ENCODE measurements around the gene AFF2. TPM values are rescaled to one million over a fixed set of nuclear protein-coding genes. Genes with fewer than 3 reads are reported as not detected.

The AFF2 gene
- polyA plus RNA-seq, 1 experiment, result not detected

DNA sequence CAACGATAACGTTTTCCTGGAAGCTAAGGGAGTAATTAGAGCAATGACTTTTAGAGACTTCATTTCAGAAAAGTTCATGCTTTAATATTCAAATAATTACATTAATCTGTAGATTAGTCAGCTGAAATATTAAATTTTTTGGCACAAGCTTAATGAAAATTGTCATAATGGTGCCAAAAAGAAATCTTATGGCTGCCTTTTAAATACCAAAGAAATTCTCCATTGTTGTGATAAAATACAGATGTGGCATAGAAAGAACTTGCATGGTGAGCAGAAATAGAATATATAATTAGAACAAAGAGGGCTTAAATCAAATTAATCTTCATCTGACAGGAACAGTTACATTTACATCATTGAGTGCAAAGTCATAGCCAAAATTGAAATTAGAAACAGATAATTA, 263.5 kb downstream of the AFF2 start:
- H3K27me3 ChIP-seq (ENCODE audit: control insufficient read depth, insufficient read depth, low read length), result no peaks in the 10 kb centered on the region
- no peak overlapping the region for H3K4me3 ChIP-seq (ENCODE audit: low read depth, low read length)
- ChIA-PET CTCF (no interaction called here), POLR2A (no interaction called here)
- TF ChIP-seq CTCF (IDR thresholded peaks at IDR 0.05; ENCODE audit: insufficient read depth, low read depth, low read length), result no peak
- DNase-seq (ENCODE audit: low read depth), result no peak
- H3K36me3 ChIP-seq (ENCODE audit: control insufficient read depth, insufficient read depth, low read length), result no peaks in the 10 kb centered on the region

- Histone ChIP-seq H3K36me3 (ENCODE audit: control insufficient read depth, insufficient read depth, low read length) (no peaks in the 10 kb centered on the region), H3K4me3 (ENCODE audit: low read depth, low read length) (no peak overlapping the region), H3K27me3 (ENCODE audit: control insufficient read depth, insufficient read depth, low read length) (no peaks in the 10 kb centered on the region)
- CTCF ChIA-PET, result no interaction called here
- no peak for TF ChIP-seq CTCF (IDR thresholded peaks at IDR 0.05; ENCODE audit: insufficient read depth, low read depth, low read length)
- POLR2A ChIA-PET, result no interaction called here
- no peak for DNase-seq (ENCODE audit: low read depth)
Observed at GRCh38 chrX:148768296-148768695, 267.9 kb downstream of the AFF2 start.

- DNase-seq (ENCODE audit: low read depth), result no peak
- Histone ChIP-seq H3K27me3 (ENCODE audit: control insufficient read depth, insufficient read depth, low read length) (no peaks in the 10 kb centered on the region), H3K36me3 (ENCODE audit: control insufficient read depth, insufficient read depth, low read length) (no peaks in the 10 kb centered on the region), H3K4me3 (ENCODE audit: low read depth, low read length) (no peak overlapping the region)
- POLR2A ChIA-PET, result no interaction called here
- CTCF ChIA-PET, result no interaction called here
- TF ChIP-seq CTCF (IDR thresholded peaks at IDR 0.05; ENCODE audit: insufficient read depth, low read depth, low read length), result no peak
Observed at GRCh38 chrX:148771440-148771839, 271.0 kb downstream of the AFF2 start.

GRCh38 chrX:148774276-148774675, 273.9 kb downstream of the AFF2 start:
- H3K36me3 ChIP-seq (ENCODE audit: control insufficient read depth, insufficient read depth, low read length), result no peaks in the 10 kb centered on the region
- no peak overlapping the region for H3K4me3 ChIP-seq (ENCODE audit: low read depth, low read length)
- no peak for TF ChIP-seq CTCF (IDR thresholded peaks at IDR 0.05; ENCODE audit: insufficient read depth, low read depth, low read length)
- POLR2A ChIA-PET, result no interaction called here
- CTCF ChIA-PET, result no interaction called here
- H3K27me3 ChIP-seq (ENCODE audit: control insufficient read depth, insufficient read depth, low read length), result no peaks in the 10 kb centered on the region
- DNase-seq (ENCODE audit: low read depth), result no peak

- ChIA-PET CTCF (no interaction called here), POLR2A (no interaction called here)
- TF ChIP-seq CTCF (IDR thresholded peaks at IDR 0.05; ENCODE audit: insufficient read depth, low read depth, low read length), result no peak
- Histone ChIP-seq H3K27me3 (ENCODE audit: control insufficient read depth, insufficient read depth, low read length) (no peaks in the 10 kb centered on the region), H3K4me3 (ENCODE audit: low read depth, low read length) (no peak overlapping the region), H3K36me3 (ENCODE audit: control insufficient read depth, insufficient read depth, low read length) (no peaks in the 10 kb centered on the region)
- no peak for DNase-seq (ENCODE audit: low read depth)
Observed at GRCh38 chrX:148784137-148784536, 283.7 kb downstream of the AFF2 start.
